SW 1271 (cell line): Measurements from ENCODE around the gene CFLAR.
"Not testable (repeated sequence)": the region's sequence is repeated elsewhere in the genome, so short reads cannot be mapped to it uniquely, and the experiment has no call there.

Experiments
- DNase-seq, 2 experiments: peaks; one replicate each; lab custom pipeline; 2025; lab: John Stamatoyannopoulos, UW

Gene CFLAR

DNA sequence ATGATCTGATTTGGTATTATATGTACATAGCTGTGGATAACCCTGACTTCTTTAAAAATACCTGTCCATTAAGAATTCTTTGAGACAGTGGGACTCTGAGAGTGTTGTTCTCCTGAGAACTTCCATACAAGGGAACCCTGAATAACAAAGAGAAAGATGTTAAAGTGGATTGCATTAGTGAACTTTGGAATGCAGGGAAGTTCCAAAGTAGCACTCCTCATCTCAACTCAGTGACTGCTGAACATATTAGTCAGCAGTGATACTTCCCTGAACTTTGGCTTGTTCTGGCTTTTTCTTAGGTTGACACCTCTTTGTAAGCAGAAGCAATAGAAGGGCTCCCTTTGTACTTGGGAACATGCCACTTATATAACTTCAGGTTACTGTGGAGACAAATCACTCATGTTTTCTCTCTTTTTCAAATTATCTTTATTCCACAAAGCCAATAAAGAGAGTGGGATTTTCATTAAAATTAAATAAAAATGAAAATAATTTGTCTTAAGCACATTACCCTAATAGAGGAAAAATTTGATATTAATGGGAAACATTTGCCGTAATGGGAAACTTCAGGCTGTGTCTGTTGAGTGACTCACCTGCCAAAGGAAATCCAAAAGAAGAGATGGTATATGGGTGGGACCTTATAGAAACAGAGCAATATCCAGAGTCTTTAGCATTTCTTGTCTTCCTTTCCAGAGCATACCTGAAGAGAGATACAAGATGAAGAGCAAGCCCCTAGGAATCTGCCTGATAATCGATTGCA, 33.3 kb downstream of the CFLAR start:
- peak; percentile 38 to 86 for DNase-seq

- DNase-seq = peak; percentile 43 to 68
These were observed 33.8 kb downstream of the CFLAR start for GRCh38 chr2:201149821-201150165.

- DNase-seq = no peak
These were observed 34.6 kb downstream of the CFLAR start for GRCh38 chr2:201150454-201151020.

- DNase-seq = peak; percentile 61 to 91
These were observed 35.4 kb downstream of the CFLAR start for GRCh38 chr2:201151127-201151981.

GRCh38 chr2:201152517-201152916, 36.6 kb downstream of the CFLAR start:
- DNase-seq = no peak

- no peak for DNase-seq
These were observed 37.2 kb downstream of the CFLAR start for GRCh38 chr2:201152999-201153815.

- DNase-seq = no peak
These were observed 38.8 kb downstream of the CFLAR start for GRCh38 chr2:201154615-201155399.

GRCh38 chr2:201156036-201156435, 40.1 kb downstream of the CFLAR start:
- DNase-seq = no peak

- DNase-seq = no peak
These were observed 40.7 kb downstream of the CFLAR start for GRCh38 chr2:201156640-201157039.

- no peak for DNase-seq
These were observed 41.7 kb downstream of the CFLAR start for GRCh38 chr2:201157694-201158093.

- peak; percentile 12 to 60 for DNase-seq
These were observed 42.4 kb downstream of the CFLAR start for GRCh38 chr2:201158111-201158929.

DNA sequence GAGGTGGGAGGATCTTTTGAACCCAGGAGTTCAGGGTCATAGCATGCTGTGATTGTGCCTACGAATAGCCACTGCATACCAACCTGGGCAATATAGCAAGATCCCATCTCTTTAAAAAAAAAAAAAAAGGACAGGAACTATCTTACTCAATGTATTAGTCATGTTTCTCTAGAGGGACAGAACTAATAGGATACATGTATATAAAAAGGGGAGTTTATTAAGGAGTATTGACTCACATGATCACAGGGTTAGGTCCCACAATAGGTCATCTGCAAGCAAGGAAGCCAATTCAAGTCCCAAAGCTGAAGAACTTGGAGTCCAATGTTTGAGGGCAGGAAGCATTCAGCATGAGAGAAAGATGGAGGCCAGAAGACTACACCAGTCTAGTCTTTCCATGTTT, 48.2 kb downstream of the CFLAR start:
- no peak for DNase-seq

DNA sequence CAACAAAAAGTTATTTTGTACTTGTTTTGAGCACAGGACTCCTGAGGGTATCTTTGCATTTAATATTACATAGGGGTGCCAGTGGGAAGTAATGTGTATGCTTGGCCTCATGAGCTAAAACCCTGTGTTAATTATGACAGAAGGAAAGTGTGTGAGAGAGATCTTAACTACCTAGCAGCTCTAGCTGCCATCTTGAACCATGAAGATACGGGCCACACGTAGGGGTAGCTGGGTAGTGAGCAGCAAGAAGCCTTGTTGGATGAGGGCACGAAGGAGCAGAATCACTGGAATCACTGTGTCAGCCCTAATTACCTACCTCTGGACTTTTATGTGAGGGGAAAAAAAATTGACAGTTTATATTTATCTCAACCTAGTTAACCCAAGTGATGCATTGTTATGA, 51.6 kb downstream of the CFLAR start:
- DNase-seq = no peak

DNA sequence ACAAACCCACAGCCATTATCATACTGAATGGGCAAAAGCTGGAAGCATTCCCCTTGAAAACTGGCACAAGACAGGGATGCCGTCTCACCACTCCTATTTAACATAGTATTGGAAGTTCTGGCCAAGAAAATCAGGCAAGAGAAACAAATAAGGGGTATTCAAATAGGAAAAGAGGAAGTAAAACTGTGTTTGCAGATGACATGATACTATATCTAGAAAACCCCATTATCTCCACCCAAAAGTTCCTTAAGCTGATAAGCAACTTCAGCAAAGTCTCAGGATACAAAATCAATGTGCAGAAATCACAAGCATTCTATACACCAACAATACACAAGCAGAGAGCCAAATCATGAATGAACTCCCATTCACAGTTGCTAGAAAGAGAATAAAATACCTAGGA, 52.5 kb downstream of the CFLAR start:
- not testable (repeated sequence) for DNase-seq

DNA sequence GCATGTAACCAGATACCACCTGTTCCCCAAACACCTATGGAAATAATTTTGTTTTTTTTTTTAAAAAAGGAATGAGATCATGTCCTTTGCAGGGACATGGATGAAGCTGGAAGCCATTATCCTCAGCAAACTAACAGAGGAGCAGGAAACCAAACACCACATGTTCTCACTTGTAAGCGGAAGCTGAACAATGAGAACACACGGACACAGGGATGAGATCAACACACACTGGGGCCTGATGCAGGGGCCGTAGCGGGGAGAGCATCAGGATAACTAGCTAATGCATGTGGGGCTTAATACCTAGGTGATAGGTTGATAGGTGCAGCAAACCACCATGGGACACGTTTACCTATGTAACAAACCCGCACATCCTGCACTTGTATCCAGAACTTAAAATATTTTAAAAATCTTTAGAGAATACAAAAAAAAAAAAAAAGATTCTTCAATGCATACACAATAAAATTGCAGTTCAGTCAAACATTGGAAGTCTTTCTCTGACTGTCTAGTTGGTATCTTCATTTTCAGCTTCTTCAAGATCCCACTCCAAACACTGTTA, 55.4 kb downstream of the CFLAR start:
- no peak for DNase-seq

GRCh38 chr2:201172279-201172678, 56.3 kb downstream of the CFLAR start:
- DNase-seq = no peak

GRCh38 chr2:201174687-201175086, 58.7 kb downstream of the CFLAR start:
- no peak for DNase-seq

GRCh38 chr2:201176081-201176481, 60.1 kb downstream of the CFLAR start:
- no peak for DNase-seq

GRCh38 chr2:201180010-201180409, 64.0 kb downstream of the CFLAR start:
- no peak for DNase-seq
